SW 1271 (cell line): ENCODE measurements around the gene ABCF1.
"Not testable (repeated sequence)": the region's sequence is repeated elsewhere in the genome, so short reads cannot be mapped to it uniquely, and the experiment has no call there.

Experiments used
- DNase-seq, 2 experiments: peaks; one replicate each; lab custom pipeline; 2025; lab: John Stamatoyannopoulos, UW

The ABCF1 gene

GRCh38 chr6:30571075-30571761 lies at the start of gene ABCF1:
TSS of gene ABCF1 (plus strand) at chr6:30571442. CDS start at chr6:30571488, 46 bp downstream.
- peak; percentile 77 to 95 for DNase-seq

GRCh38 chr6:30521952-30522351 lies 49.3 kb upstream of the ABCF1 start:
- DNase-seq: not testable (repeated sequence)

GRCh38 chr6:30526444-30526843 lies 44.8 kb upstream of the ABCF1 start:
- DNase-seq: not testable (repeated sequence)

GRCh38 chr6:30529349-30529875 lies 41.8 kb upstream of the ABCF1 start:
- not testable (repeated sequence) for DNase-seq

GRCh38 chr6:30530014-30530413 lies 41.2 kb upstream of the ABCF1 start:
- DNase-seq: no peak

- DNase-seq: no peak
Measured at GRCh38 chr6:30533460-30534294, 37.6 kb upstream of the ABCF1 start.

- DNase-seq: no peak
Measured at GRCh38 chr6:30537931-30538330, 33.3 kb upstream of the ABCF1 start.

GRCh38 chr6:30541515-30542403 lies 29.5 kb upstream of the ABCF1 start:
- peak; percentile 28 to 77 for DNase-seq

GRCh38 chr6:30542404-30542725 lies 28.9 kb upstream of the ABCF1 start:
- DNase-seq: no peak

GRCh38 chr6:30542915-30543314 lies 28.3 kb upstream of the ABCF1 start:
- DNase-seq: no peak

- no peak for DNase-seq
Measured at GRCh38 chr6:30543821-30544220, 27.4 kb upstream of the ABCF1 start.

- peak; percentile 47 to 87 for DNase-seq
Measured at GRCh38 chr6:30544666-30545272, 26.5 kb upstream of the ABCF1 start.

- no peak for DNase-seq
Measured at GRCh38 chr6:30547454-30547853, 23.8 kb upstream of the ABCF1 start.

GRCh38 chr6:30548375-30548774 lies 22.9 kb upstream of the ABCF1 start:
- no peak for DNase-seq

- DNase-seq: no peak
Measured at GRCh38 chr6:30554404-30554803, 16.8 kb upstream of the ABCF1 start.

- DNase-seq: no peak
Measured at GRCh38 chr6:30554962-30555815, 16.1 kb upstream of the ABCF1 start.

GRCh38 chr6:30555816-30556065 lies 15.5 kb upstream of the ABCF1 start:
- DNase-seq: no peak

GRCh38 chr6:30556066-30556905 lies 15.0 kb upstream of the ABCF1 start, which contains the start of gene GNL1:
TSS of gene GNL1 (minus strand) at chr6:30556489. CDS start at chr6:30556203, 286 bp downstream.
- peak; percentile 84 to 93 for DNase-seq

GRCh38 chr6:30556906-30557682 lies 14.1 kb upstream of the ABCF1 start, which contains the start of gene PRR3:
TSS of gene PRR3 (plus strand) at chr6:30557295. CDS start at chr6:30557345, 50 bp downstream.
- peak; percentile 77 to 94 for DNase-seq
